H1 (cell line): ENCODE data around the gene SEC14L5. TPM values are rescaled to one million over a fixed set of nuclear protein-coding genes. Genes with fewer than 3 reads are reported as not detected.

Experiments used
- ATF3 ChIP-seq: IDR thresholded peaks from 2 replicates; pipeline ENCODE4 v1.6.1; 2011; ENCODE audit warnings: low read depth, mild to moderate bottlenecking, low read length; ENCODE audit not compliant: insufficient read depth
- CEBPB ChIP-seq: IDR thresholded peaks from 2 replicates; pipeline ENCODE4 v1.6.1; 2012; ENCODE audit warnings: low read depth, low read length
- E2F6 ChIP-seq: IDR thresholded peaks from 2 replicates; pipeline ENCODE4 v1.6.1; 2012; ENCODE audit warnings: inconsistent platforms
- EZH2 ChIP-seq: fragments of 200-600 bp; sonication (generic); IDR thresholded peaks from 2 replicates; pipeline ENCODE4 v1.7.1; 2012; ENCODE audit warnings: low read depth, mild to moderate bottlenecking, moderate library complexity, low read length, inconsistent platforms; ENCODE audit not compliant: severe bottlenecking
- KDM4A ChIP-seq: IDR thresholded peaks from one replicate; pipeline ENCODE4 v1.7.1; 2012; ENCODE audit warnings: low read depth, mild to moderate bottlenecking, moderate library complexity, low read length, inconsistent platforms; ENCODE audit not compliant: severe bottlenecking
- MAX ChIP-seq: IDR thresholded peaks from 2 replicates; pipeline ENCODE4 v1.6.1; 2012; ENCODE audit warnings: inconsistent platforms
- NANOG ChIP-seq: IDR thresholded peaks from 2 replicates; pipeline ENCODE4 v1.6.1; 2011; ENCODE audit warnings: low read length, low read depth, mild to moderate bottlenecking, inconsistent platforms; ENCODE audit not compliant: insufficient read depth, poor library complexity, severe bottlenecking
- SIRT6 ChIP-seq: IDR thresholded peaks from one replicate; pipeline ENCODE4 v1.7.1; 2012; ENCODE audit warnings: low read length, inconsistent platforms
- SP2 ChIP-seq: IDR thresholded peaks from 2 replicates; pipeline ENCODE4 v1.6.1; 2012; ENCODE audit warnings: mild to moderate bottlenecking, low read length, inconsistent platforms
- SRF ChIP-seq: IDR thresholded peaks from 2 replicates; pipeline ENCODE4 v1.6.1; 2011; ENCODE audit warnings: mild to moderate bottlenecking, low read depth, low read length, moderate library complexity
- TAF1 ChIP-seq: IDR thresholded peaks from 2 replicates; pipeline ENCODE4 v1.6.1; 2011; ENCODE audit warnings: mild to moderate bottlenecking, low read depth, low read length
- TAF7 ChIP-seq: optimal IDR thresholded peaks from 2 replicates; pipeline ENCODE3; 2011; ENCODE audit warnings: low read depth, mild to moderate bottlenecking, inconsistent platforms, low read length, moderate library complexity, borderline replicate concordance
- polyA plus RNA-seq, 7 experiments: library from polyadenylated mRNA; depleted of rRNA in 3 of 7; stranded (reverse) in 5 of 7; unstranded in 2 of 7; fragments of >200 nt in 5 of 7; fragments of 200-250 nt in 2 of 7; gene quantifications; 1 replicate in 5 of 7; 2 replicates in 1 of 7; 4 replicates in 1 of 7; pipeline versions ENCODE4 v1.2.1 to v1.2.3, GENCODE V29; 2011 to 2013; ENCODE audit warnings: missing spikeins in 2 of 7, mixed read lengths in 2 of 7
- total RNA-seq: library from RNA; stranded (reverse); fragmentation: NEBNext Ultra II Directional; extraction: Animal tissue kit (Norgen Biotek cat#: 25700); gene quantifications from 2 replicates; pipeline ENCODE4 v1.2.1, GENCODE V29; 2021

SEC14L5 gene
- total and polyA plus RNA-seq, 2 of the 8 experiments (the other 6 are each of a cell fraction or from before 2014, with no cell fraction given): 1.9 to 3.0 TPM

- TF ChIP-seq MAX: no peak
- TF ChIP-seq NANOG: no peak
- TF ChIP-seq E2F6: no peak
- TF ChIP-seq CEBPB: no peak
- no peak for TF ChIP-seq TAF1
- no peak for TF ChIP-seq TAF7
- no peak for TF ChIP-seq SIRT6
- TF ChIP-seq EZH2: no peak
- no peak for TF ChIP-seq KDM4A
- no peak for TF ChIP-seq SP2
- no peak for TF ChIP-seq ATF3
- TF ChIP-seq SRF: no peak
Measured at GRCh38 chr16:4933433-4933832, 24.7 kb upstream of the SEC14L5 start (continued).
